Brain pericyte (primary cell): ENCODE measurements around the gene ANXA7.

Experiments used
- DNase-seq: peaks from one replicate; pipeline ENCODE4 v3.0.0-alpha.2; 2012; ENCODE audit warnings: low read depth, low spot score

The ANXA7 gene

DNA sequence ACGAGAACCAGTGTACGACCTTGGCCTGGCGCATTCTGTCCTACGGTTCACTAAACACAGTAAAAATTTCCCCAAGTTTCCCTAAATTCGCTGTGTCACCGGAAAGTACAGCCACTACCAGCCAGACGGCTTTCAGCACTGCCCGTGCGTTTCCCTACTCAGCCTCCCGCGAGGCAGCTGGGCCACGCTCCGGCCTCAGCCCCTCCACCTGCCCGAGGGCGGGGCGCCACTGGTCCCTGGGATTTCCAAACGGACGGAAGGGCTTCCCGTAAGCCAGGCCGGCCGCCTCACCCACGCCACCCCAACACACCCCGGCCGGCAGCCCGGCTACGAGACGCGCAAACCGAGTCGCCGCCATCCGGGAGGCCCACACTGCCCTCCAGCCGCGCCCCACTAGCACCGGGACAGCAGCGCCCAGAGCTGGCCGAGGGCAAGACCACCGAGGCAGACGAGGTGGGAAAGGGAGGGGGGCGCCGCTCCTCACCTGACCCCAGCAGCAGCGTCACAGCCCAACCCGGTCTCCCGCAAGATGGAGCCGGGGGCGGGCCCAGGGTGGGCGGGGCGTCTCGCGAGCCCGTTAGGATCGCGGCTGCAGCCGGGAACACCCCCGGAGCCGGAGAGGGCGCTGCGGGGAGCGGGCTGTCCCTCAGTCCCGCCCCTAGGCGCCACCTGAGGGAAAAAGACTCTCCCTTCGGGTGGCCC, at the start of gene ANXA7:
Gene ANXA7, minus strand, starts transcription at position 531 of the 702 bp plus-strand sequence. CDS start 13,202 bp downstream, outside the sequence.
- no peak for DNase-seq

DNA sequence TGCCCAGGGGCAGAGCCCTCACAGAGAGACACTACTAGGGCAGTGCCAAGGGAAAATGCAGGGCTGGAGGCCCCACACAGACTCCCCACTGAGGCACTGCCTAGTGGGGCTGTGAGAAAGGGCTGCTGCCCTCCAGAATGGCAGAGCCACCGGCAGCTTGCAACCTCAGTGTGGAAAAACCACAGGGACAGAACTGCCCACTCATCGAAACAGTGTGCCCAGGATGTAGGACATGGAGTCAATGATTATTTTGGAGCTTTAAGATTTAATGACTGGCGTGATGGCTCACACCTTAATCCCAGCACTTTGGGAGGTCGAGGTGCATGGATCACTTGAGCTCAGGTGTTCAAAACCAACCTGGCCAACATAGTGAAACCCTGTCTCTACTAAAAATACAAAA, 47.0 kb upstream of the ANXA7 start:
- no peak for DNase-seq

GRCh38 chr10:73459683-73460314, 45.9 kb upstream of the ANXA7 start:
- no peak for DNase-seq

DNA sequence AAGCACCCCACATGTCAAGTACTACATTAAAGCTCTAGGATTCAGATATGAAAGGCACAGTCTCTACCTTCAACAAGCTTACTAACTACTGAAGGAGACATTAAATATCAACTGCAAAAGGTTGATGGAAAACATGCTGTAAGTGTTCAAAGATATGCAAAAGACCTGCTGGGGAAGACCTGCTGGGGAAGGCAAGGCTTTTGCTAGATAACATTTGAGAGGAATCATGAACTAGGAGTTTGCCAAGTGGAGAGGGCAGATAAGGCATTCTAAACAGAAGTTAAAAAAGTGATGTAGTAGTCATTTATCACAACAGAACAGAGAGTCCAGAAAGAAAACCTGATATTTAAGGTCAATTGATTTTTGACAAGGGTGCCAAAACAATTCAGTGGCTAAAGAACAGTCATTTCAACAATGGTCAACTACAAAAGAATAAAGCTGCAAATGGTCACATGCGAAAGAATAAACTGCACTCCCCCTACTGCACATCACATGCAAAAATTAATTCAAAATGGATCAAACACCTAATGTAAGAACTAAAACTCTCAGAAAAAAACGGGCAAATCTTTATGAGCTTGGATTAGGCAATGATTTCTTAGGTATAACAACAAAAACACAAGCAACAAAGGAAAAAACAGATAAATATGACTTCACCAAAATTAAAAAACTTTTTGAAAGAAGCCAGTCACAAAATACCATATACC, 42.5 kb upstream of the ANXA7 start:
- DNase-seq = no peak

GRCh38 chr10:73449113-73449512, 35.3 kb upstream of the ANXA7 start:
- no peak for DNase-seq

DNA sequence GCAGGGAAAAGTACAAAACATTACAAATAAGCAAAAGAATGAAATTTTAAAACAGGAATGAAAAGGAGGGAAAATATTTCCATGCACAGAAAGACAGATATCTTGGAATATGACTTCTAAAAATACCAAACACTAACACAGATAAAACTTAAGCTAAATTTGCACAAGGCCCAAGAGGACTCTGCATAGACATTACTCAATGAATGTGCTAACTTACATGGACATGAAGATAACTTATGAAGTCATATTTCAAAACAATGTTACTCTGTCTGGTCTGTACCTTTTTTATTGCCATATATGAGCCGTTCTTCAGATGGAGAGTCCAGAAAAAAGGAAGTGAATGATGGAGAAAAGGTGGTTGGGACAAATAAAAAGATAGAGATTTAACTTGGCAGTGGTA, 34.5 kb upstream of the ANXA7 start:
- DNase-seq = no peak

- no peak for DNase-seq
Observed at GRCh38 chr10:73446926-73447325, 33.1 kb upstream of the ANXA7 start.

DNA sequence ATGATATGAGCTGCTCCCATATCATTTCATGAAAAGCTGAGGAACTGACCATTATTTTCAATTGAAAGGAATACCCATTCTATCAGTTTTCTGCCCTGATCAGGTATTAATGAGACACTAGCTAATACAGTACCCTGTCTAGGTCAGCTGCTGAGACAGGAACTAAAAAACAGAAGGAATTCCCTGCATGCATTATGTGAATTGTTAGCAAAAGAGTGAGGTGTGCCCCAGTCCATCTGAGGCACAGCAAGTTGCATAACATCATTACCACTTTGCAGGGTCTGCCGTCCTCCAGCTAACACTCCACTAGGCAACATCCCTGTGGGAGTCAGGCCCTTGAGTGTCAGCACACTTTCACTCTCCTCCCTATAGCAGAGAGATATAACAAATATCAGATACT, 30.6 kb upstream of the ANXA7 start:
- DNase-seq = no peak

DNA sequence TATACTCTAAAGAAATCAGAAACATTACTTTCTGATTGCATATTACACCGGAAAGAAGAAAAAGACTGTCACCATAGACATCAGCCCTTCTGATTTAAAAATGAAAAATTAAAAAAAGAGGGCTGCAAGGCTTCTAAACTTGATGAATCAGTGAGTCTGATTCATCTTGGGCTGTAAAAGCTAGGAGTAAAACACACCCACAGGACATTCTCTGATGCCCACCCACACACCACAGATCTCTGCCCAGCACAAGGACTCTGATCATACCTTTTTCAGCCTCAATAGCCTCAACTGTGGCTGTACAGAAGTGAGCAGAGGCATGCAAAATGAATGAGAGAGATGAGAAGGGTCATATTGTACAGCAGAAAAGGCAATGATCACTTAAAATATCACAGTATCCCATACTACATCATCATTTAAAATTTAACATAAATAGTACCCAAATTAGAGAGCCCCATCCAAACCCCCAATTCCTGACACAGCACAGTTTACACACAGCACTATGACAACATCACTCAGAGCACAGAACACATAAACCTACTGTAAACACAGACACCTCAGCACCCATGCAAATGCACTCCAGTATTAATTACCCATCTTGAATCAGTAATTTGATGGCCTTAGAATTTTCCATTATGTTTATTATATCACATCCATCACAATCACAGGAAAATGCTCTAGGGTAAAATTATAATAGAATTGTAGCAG, 25.9 kb upstream of the ANXA7 start:
- no peak for DNase-seq

- DNase-seq = no peak
Observed at GRCh38 chr10:73439055-73439454, 25.2 kb upstream of the ANXA7 start.

DNA sequence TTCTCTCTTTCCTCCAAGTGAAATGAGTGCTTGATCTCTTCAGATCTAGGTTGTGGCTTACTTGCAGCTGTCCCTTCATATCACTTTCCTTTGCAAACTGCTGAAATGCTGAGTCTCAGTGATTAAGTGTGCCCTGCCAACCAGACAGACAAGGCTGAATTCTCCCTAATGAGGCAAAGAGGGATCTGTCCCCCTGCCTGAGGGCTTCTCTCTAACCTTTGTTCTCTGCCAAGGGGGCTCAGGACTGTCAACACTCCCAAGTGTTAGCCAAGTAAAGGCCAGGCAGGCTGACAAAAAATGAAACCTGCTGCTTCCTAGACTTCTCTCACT, 19.6 kb upstream of the ANXA7 start, which contains the start of gene MSS51:
Gene MSS51, minus strand, starts transcription at position 24 of the 330 bp plus-strand sequence. CDS start 5,277 bp downstream, outside the sequence.
- DNase-seq = no peak

DNA sequence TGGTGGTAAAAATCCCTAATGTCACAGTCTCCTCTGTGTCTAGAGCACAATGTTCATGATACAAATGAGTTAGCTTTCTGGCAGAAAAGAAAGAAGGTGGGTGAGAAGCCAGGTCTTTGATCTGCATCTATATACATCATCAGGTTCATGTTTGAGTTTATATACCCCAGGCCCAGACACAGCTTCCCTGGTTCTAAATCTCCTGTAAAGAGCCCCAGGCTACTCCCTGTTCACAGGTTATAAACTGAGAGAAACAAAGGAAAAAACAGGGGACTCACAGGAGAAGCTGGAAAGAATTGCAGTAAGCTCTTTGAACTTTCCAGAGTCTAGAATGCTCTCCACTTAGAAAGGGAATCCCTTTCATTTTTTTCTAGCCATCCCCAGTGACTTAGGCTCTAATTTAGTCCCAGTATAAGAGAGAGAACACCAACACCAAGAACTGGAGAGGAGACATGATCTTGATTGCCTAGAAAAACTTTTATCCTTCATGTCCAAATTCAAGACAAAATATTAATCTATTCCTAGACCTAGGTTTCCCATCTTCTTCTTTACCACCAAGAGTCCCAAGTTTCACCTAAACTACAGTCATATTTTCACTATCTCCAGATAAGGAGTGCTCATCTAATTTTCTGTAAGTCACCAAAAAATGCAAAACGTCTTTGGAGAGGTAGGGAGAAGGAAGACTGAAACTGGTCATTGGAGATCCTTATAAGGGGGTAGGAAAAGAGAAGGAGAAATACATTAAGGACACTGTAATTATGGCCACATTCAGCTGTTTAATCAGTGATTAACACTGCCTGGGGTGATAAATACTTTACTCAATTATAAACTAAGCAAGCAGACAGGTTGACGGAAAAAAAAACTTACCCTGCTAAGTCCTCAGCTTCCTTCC, 19.0 kb upstream of the ANXA7 start:
- DNase-seq = no peak

- DNase-seq = no peak
Observed at GRCh38 chr10:73426318-73426717, 12.5 kb upstream of the ANXA7 start.

- no peak for DNase-seq
Observed at GRCh38 chr10:73424478-73424877, 10.6 kb upstream of the ANXA7 start.

- DNase-seq = no peak
Observed at GRCh38 chr10:73423309-73423708, 9.5 kb upstream of the ANXA7 start.

DNA sequence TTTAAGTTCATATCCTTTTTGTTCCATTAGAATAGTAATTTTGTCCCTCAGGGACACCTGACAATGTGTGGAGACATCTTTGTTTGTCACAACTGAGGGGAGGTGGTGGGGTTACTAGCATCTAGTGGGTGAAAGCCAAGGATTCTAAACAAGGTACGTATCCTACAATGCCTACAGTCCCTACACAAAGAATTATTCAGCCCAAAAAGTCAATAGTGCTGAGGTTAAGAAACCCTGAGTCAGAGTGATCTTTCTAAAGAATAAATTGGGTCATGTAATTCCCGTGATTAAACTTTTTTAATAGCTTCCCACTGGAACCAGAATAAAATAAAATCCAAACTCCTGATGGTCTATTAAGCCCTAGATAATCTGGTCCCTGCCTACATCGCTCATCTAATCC, 2.7 kb upstream of the ANXA7 start:
- DNase-seq = no peak

DNA sequence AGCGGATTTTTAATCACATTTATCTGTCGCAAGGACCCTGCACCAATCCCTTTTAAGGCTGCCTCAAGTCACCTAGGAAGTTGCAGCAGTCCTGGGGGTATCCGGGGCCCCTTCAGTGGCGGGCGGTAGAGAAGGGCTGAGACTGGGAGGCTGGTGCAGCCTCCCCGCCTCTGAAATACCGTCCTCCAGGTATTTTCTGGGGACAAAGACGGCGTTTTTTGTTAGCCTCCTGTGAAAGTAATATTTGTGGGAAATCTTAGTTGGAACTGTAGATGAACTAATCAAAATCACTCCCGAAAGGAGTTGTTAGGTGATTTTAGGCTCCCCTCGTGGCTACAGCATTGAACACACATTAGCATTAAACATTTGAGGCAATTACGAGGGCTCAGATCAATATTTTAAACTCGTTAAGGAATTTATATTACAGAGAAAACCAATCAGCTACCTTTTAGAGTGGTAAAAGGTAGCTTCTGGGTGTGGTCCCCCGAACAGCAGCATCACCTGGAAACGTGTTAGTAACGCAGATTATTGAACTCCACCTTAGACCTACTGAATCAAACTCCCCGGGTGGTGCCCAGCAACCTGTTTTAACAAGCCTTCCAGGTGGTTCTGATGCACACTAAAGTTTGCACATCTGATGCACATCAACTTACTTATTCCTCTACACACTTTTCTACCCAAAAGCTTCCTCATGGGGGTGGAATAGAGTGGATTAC, 530 bp upstream of the ANXA7 start:
- no peak for DNase-seq

DNA sequence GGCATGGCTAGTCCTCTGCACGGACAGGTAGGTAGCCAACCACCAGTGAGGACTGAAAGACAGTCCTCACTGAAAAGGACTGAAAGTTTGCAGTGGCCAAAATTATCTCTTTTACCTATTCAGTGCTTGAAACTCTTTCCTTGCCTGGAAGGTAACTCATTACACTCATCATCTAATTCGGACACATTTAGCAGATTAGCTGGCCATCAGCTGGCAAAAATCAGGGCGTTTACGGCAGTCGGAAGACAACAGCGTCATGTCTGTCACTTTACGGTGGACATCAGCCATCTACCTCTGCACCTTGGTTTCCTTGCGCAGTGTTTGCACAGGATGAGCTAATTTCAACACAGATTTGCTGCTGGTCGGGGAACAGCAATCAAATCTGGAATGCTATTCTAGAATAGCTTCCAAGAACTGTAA, 740 bp downstream of the ANXA7 start:
- no peak for DNase-seq

DNA sequence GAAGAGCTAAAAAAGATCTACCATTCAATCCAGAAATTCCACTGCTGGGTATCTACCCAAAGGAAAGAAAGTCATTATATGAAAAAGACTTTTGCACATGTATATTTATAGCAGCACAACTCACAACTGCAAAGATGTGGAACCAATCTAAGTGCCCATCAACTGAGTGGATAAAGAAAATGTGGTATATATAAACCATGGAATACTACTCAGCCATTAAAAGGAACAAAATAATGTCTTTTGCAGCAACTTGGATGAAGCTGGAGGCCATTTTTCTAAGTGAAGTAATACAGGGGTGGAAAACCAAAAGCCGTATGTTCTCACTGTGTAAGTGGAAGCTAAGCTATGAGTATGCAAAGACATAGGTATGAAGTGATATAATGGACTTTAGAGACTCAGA, 3.0 kb downstream of the ANXA7 start:
- DNase-seq = no peak

DNA sequence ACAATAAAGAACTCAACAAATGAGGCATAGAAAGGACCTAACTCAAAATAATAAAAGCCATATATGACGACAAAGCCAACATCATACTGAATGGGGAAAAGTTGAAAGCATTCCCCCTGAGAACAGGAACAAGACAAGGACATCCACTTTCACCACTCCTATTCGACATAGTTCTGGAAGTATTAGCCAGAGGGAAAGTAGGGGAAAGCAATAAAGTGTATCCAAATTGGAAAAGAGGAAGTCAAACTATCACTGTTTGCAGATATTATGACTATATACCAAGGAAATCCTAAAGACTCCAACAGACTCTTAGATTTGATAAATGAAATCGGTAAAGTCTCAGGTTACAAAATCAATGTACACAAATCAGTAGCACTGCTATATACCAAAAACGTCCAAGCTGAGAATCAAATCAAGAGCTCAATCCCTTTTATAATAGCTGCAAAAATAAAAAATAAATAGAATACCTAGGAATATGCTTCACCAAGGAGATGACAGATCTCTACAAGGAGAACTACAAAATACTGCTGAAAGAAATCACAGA, 4.8 kb downstream of the ANXA7 start:
- DNase-seq = no peak
